Subcutaneous abdominal adipose tissue (tissue), 5 donors: ENCODE measurements around the gene FMNL3.
"Not testable (repeated sequence)": the region's sequence is repeated elsewhere in the genome, so short reads cannot be mapped to it uniquely, and the experiment has no call there.

Source experiments
- H3K27ac ChIP-seq: one replicate; pipeline ENCODE4 v1.7.0; 2013; ENCODE audit warnings: low read depth, mild to moderate bottlenecking, inconsistent platforms, low read length, moderate library complexity
- H3K27me3 ChIP-seq, 5 donors: one replicate each; pipeline ENCODE4 v1.7.0; 2013; ENCODE audit warnings: low read length in 5 of 5, inconsistent platforms in 1 of 5; ENCODE audit not compliant: control insufficient read depth in 5 of 5, insufficient read depth in 4 of 5
- H3K36me3 ChIP-seq, 5 donors: one replicate each; pipeline ENCODE4 v1.7.0; 2013; ENCODE audit warnings: low read length in 5 of 5; ENCODE audit not compliant: control insufficient read depth in 5 of 5, insufficient read depth in 5 of 5
- H3K4me1 ChIP-seq, 5 donors: one replicate each; pipeline ENCODE4 v1.7.0; 2013; ENCODE audit warnings: low read length in 5 of 5, mild to moderate bottlenecking in 3 of 5, moderate library complexity in 1 of 5; ENCODE audit not compliant: control insufficient read depth in 5 of 5, insufficient read depth in 5 of 5
- H3K4me3 ChIP-seq, 5 donors: one replicate each; pipeline ENCODE4 v1.7.0; 2013; ENCODE audit warnings: low read length in 5 of 5, low read depth in 1 of 5
- H3K9ac ChIP-seq, 5 donors: one replicate each; pipeline ENCODE4 v1.7.0; 2013; ENCODE audit warnings: low read length in 5 of 5, mild to moderate bottlenecking in 4 of 5, moderate library complexity in 3 of 5
- H3K9me3 ChIP-seq, 5 donors: one replicate each; pipeline ENCODE4 v1.7.0; 2013; ENCODE audit warnings: low read length in 5 of 5; ENCODE audit not compliant: control insufficient read depth in 5 of 5
- donor health status: healthy.
- donor health status: healthy.
- donor health status: healthy.
- donor health status: healthy.
- donor health status: healthy.

FMNL3 gene

DNA sequence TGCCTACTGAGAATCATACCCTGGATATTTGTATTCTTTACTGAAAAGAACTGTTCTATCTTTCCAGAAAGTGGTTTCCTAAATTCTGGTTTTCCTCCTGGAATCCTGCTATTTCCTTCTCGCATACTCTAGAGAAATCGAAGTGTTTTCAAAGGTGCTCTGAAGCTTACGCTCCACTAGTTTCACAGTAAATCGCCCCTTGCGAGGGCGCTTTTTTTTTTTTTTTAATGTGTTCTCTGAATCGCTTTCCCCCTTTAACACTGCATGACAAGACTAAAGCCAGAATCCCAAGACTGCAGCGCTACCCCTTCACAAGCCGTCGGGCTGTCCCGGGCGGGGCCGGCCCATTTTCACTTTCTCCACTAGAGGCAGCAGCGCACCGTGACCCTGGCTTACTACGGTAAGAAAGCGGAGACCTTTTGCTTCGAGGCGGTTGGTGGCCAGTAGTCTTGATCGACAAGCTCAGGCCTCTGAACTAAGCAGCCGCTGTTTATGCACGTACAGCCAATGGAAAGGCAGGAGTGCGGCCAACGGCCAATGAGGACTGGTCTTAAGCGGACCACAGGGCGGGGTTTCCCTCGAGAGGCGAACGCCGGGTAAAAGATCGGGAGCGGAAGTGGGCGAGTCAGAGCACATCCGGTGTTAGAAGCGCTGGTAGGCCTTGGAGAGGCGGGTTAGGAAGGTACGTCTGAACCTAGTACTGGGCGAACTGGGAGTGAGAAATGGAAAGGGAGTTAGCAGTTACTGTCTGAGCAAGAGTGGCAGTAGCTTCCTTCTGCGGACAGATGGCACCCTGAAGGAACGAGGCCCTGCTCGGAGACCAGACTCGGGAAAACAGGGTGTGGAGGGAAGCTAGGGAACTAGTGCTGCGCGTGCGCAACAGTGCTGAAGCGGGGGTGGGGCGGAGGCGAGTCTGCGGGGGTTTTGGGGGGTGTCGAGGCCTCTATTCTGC, 34.0 kb upstream of the FMNL3 start, which contains the start of gene TMBIM6:
Gene TMBIM6 (plus strand): TSS at position 628 of the 952 bp plus-strand sequence. CDS start 10,937 bp downstream, outside the sequence.
- Histone ChIP-seq H3K36me3 (peaks cover 0 to 2% (median 0%) of the 10 kb centered on the region in 5 donors), H3K4me1 (peaks cover 0 to 39% (median 37%) of the 10 kb centered on the region in 5 donors), H3K4me3 (peak within 1 kb of the TSS; percentile 66 to 100 (median 98)), H3K9ac (peak within 1 kb of the TSS; percentile 71 to 97 (median 97)), H3K27ac (peak within 1 kb of the TSS; percentile 98), H3K27me3 (no peaks in the 10 kb centered on the region), H3K9me3 (no peaks in the 10 kb centered on the region)

DNA sequence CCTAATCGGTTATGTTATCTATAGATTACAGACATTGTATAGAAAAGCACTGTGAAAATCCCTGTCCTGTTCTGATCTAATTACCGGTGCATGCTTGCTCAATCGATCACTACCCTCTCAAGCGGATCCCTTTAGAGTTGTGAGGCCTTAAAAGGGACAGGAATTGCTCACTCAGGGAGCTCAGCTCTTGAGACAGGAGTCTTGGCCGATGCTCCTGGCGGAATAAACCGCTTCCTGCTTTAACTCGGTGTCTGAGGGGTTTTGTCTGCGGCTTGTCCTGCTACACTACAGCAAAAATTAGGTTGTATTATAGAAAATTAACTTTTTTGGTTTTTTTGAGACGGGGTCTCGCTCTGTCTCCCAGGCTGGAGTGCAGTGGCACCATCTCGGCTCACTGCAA, 33.1 kb upstream of the FMNL3 start:
- not testable (repeated sequence) for H3K4me3 ChIP-seq, H3K9me3 ChIP-seq, H3K36me3 ChIP-seq, H3K27me3 ChIP-seq, H3K9ac ChIP-seq, H3K27ac ChIP-seq
- H3K4me1 ChIP-seq, result peaks cover 0 to 36% (median 32%) of the 10 kb centered on the region in 5 donors

DNA sequence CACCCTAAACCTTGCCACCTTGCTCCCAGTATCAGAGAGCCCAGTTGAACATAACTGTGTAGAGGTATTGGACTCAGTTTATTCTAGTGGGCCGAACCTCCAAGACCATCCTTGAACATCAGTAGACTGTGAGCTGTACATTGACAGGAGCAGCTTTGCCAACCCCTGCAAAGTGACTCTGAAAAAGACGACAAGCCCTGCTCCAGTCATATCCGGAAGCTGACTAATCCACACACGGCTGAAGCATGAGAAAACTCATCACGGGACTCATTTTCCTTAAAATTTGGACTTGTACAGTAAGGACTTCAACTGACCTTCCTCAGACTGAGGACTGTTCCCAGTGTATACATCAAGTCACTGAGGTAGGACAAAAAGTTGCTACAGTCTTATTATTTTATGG, 31.5 kb upstream of the FMNL3 start:
- H3K9ac ChIP-seq, H3K27ac ChIP-seq, H3K4me3 ChIP-seq, H3K27me3 ChIP-seq, H3K9me3 ChIP-seq, H3K36me3 ChIP-seq: not testable (repeated sequence)
- peaks cover 0 to 21% (median 17%) of the 10 kb centered on the region in 5 donors for H3K4me1 ChIP-seq

DNA sequence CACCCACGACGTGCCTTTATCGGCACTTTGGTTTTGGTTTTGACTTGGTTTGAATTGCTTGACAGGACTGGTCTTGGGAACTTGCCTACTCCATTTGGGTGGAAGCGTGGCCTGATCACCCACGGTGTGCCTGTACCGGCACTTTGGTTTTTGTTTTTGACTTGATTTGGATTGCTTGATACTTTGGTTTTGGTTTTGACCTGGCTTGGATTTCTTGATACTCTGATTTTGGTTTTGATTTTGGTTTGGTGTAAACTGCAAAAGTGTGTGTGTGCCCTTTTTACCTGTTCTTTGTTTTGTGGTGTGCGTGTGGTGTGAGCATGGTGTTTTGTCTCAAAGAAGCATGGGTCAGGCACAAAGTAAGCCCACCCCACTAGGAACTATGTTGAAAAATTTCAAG, 27.7 kb upstream of the FMNL3 start:
- H3K4me1 ChIP-seq, H3K27me3 ChIP-seq, H3K9me3 ChIP-seq, H3K27ac ChIP-seq, H3K9ac ChIP-seq, H3K36me3 ChIP-seq, H3K4me3 ChIP-seq: not testable (repeated sequence)

DNA sequence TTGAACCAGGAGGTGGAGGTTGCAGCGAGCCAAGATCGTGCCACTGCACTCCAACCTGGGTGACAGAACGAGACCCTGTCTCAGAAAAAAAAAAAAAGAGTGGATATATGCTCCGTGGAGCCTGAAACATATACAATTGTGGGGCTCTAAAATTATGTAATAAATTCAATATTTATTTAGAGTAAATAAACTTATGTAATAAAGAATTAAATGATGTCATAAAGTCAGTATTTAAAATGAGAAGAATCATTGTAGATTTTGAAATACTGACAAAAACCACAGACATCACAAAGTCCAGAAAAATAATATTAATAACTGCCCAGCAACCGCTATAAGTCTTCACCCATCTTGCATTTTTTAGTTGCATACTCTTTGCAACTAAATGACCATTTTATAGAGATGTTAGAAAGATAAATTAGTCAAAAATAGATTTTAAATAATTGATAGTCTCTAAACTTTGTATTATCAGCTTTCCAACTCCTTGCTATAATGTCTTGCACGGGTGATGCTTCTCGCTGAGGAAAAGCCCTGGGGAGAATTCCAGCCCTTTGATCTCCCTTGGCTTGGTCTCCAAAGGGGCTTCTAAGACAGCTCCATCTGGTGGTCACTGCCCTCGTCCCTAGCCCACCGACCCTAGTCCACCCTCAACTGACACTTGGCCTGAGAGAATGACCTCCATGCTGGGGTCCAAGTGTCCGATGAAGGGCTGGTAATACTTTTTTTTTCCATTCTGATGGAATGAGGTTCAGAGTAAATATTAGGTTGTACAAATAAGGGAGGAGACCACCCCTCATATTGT, 26.2 kb upstream of the FMNL3 start:
- no peak overlapping the region for H3K4me3 ChIP-seq
- H3K9me3 ChIP-seq, result no peaks in the 10 kb centered on the region
- H3K9ac ChIP-seq, result no peak overlapping the region
- no peaks in the 10 kb centered on the region for H3K27me3 ChIP-seq
- no peaks in the 10 kb centered on the region for H3K4me1 ChIP-seq
- H3K27ac ChIP-seq, result no peak overlapping the region
- no peaks in the 10 kb centered on the region for H3K36me3 ChIP-seq

DNA sequence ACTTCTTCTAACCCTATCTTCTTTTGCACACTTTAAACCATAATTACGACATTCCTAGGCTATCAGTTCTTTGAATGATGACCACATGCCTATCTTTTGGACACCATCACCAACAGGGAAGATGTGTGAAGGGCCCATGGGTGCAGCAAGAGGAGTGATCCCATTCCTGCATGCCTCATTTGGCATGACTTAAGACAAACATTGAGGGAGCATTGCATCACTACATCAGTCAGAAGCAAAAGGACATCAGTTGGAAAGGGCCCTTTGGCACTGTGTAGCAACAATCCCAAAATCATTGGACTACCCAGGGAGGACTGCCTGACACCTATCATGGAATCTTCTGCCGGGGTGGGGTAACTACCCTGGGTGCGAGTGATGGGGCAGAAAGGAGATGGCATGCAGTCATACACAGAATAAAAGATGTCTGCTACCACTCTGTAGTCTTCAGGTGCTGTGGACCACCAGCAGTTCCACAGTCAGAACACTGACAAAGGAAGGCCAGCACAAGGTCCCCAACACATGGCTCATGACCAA, 23.4 kb upstream of the FMNL3 start:
- Histone ChIP-seq H3K4me1 (no peaks in the 10 kb centered on the region), H3K9ac (no peak overlapping the region), H3K27me3 (peaks cover 0 to under 1% (median 0%) of the 10 kb centered on the region in 5 donors), H3K9me3 (no peaks in the 10 kb centered on the region), H3K4me3 (no peak overlapping the region), H3K27ac (no peak overlapping the region), H3K36me3 (no peaks in the 10 kb centered on the region)

DNA sequence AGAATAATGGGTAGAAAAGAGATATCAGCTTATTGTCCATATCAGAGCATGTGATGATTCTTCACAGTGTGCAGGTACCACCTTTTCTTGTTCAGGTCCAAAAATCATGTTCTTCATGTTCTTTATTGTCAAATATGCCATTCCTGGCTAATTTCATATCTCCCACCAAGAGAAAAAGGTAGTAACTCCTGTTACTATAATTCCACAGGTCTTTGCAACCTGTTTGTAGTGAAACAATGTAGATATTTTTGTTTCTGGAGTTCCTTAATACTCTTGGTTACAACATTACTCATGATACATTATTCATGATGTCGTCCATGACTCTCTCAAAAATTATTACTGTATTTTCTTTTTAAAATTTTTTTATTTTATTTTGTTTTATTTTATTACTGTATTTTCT, 22.8 kb upstream of the FMNL3 start:
- peaks cover 0 to 3% (median 0%) of the 10 kb centered on the region in 5 donors for H3K27me3 ChIP-seq
- H3K9me3 ChIP-seq, result no peaks in the 10 kb centered on the region
- H3K9ac ChIP-seq, result no peak overlapping the region
- H3K4me3 ChIP-seq, result no peak overlapping the region
- H3K27ac ChIP-seq, result no peak overlapping the region
- H3K4me1 ChIP-seq, result no peaks in the 10 kb centered on the region
- H3K36me3 ChIP-seq, result no peaks in the 10 kb centered on the region

DNA sequence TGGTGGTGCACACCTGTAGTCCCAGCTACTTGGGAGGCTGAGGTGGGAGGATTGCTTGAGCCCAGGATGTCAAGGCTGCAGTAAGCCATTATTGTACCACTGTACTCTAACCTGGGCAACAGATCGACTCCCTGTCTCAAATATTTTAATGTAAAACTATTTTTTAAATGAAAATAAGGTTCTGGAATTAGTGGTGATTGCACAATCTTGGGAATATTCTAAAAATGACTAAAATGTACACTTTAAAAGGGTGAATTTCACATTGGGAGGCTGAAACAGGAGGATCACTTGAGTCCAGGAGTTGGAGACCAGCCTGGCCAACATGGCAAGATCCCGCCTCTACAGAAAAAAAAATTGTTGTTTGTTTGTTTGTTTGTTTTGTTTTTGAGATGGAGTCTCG, 21.2 kb upstream of the FMNL3 start:
- Histone ChIP-seq H3K27ac (no peak overlapping the region), H3K9me3 (no peaks in the 10 kb centered on the region), H3K4me1 (no peaks in the 10 kb centered on the region), H3K9ac (no peak overlapping the region), H3K27me3 (peaks cover 0 to 3% (median 0%) of the 10 kb centered on the region in 5 donors), H3K36me3 (no peaks in the 10 kb centered on the region), H3K4me3 (no peak overlapping the region)

DNA sequence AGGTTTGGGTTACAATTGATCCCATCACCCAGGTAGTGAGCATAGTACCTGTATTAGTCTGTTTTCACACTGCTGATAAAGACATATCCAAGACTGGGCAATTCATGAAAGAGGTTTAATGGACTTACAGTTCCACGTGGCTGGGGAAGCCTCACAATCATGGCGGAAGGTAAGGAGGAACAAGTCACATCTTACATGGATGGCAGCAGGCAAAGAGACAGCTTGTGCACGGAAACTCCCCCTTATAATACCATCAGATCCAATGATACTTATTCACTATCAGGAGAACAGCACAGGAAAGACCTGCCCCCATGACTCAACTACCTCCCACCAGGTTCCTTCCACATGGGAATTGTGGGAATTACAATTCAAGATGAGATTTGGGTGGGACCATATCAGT, 14.2 kb upstream of the FMNL3 start:
- not testable (repeated sequence) for H3K9ac ChIP-seq, H3K4me1 ChIP-seq, H3K36me3 ChIP-seq, H3K9me3 ChIP-seq, H3K4me3 ChIP-seq, H3K27ac ChIP-seq, H3K27me3 ChIP-seq

DNA sequence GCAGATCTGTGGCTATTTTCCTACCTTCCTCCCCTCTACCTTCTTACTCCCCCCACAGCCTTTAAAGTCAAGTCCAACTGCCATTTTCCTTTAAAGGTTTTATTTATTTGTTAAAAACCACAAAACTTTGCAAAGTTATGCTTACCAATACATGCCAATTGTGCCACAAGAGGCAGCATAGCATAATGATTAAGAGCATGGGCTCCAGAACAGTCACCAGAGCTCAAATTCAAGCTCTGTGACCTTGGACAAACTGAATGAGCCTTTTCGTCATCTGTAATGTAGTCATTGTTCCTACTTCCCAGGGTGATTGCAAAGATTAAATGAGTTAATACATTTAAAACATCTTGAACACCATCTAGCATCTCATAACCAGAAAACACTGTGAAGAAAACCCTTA, 13.0 kb upstream of the FMNL3 start:
- Histone ChIP-seq H3K27me3 (peaks cover 0 to 3% (median 2%) of the 10 kb centered on the region in 5 donors), H3K27ac (no peak overlapping the region), H3K9ac (no peak overlapping the region), H3K4me1 (no peaks in the 10 kb centered on the region), H3K36me3 (no peaks in the 10 kb centered on the region), H3K4me3 (no peak overlapping the region), H3K9me3 (no peaks in the 10 kb centered on the region)
